ENCODE data around the gene SERPINA9.

The SERPINA9 gene

DNA sequence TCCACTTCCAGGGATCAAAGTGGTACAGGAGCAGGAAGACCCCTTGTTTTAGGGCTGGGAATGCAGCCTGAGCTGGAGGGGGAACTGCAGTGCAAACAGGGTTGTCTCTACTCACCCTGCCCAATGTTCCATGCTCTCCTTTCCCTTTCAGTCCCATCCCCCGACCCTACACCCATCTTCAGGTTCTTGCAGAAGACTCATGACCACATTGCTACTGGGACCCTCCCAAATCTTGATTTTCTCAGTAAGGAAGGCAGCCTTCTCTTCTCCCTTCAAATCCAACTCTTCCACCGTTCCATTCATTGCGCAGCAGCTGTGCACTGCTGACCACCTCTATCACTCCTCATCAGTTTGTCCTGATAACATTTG is 25.3 kb downstream of the SERPINA9 start:
- in situ Hi-C loops (cut with MboI; ENCODE audit: low pct_unique_long_range_greater_than_20kb, low sequenced_read_pairs, unreplicated experiment) = no loop called here
- TF ChIP-seq, protein P1, sequence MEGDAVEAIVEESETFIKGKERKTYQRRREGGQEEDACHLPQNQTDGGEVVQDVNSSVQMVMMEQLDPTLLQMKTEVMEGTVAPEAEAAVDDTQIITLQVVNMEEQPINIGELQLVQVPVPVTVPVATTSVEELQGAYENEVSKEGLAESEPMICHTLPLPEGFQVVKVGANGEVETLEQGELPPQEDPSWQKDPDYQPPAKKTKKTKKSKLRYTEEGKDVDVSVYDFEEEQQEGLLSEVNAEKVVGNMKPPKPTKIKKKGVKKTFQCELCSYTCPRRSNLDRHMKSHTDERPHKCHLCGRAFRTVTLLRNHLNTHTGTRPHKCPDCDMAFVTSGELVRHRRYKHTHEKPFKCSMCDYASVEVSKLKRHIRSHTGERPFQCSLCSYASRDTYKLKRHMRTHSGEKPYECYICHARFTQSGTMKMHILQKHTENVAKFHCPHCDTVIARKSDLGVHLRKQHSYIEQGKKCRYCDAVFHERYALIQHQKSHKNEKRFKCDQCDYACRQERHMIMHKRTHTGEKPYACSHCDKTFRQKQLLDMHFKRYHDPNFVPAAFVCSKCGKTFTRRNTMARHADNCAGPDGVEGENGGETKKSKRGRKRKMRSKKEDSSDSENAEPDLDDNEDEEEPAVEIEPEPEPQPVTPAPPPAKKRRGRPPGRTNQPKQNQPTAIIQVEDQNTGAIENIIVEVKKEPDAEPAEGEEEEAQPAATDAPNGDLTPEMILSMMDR (IDR thresholded peaks at IDR 0.05; ENCODE audit: extremely low read depth, insufficient read depth, missing control alignments) = no peak
- DNase-seq (ENCODE audit: low spot score) = no peak

DNA sequence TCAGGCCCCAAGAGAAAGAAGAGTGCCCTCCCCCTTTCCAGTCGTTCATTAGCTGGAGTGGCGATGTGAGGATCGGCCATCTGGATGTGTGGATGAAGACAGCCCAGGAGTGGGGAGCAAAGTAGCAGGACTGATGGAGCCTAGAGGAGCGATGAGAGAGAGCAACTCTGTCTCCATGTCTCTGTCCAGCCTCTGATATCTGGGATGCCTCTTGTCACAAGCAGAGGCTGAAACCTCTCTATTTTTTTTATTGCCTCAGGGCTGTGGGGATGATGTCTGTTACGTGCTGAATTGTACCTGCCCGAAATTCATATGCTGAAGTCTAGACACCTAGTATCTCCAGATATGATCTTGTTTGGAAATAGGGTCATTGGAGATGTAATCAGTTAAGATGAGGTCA is 26.1 kb downstream of the SERPINA9 start:
- TF ChIP-seq, protein P1 (IDR thresholded peaks at IDR 0.05; ENCODE audit: extremely low read depth, insufficient read depth, missing control alignments) = no peak
- no peak for DNase-seq (ENCODE audit: low spot score)
- in situ Hi-C loops (cut with MboI; ENCODE audit: low pct_unique_long_range_greater_than_20kb, low sequenced_read_pairs, unreplicated experiment) = no loop called here

DNA sequence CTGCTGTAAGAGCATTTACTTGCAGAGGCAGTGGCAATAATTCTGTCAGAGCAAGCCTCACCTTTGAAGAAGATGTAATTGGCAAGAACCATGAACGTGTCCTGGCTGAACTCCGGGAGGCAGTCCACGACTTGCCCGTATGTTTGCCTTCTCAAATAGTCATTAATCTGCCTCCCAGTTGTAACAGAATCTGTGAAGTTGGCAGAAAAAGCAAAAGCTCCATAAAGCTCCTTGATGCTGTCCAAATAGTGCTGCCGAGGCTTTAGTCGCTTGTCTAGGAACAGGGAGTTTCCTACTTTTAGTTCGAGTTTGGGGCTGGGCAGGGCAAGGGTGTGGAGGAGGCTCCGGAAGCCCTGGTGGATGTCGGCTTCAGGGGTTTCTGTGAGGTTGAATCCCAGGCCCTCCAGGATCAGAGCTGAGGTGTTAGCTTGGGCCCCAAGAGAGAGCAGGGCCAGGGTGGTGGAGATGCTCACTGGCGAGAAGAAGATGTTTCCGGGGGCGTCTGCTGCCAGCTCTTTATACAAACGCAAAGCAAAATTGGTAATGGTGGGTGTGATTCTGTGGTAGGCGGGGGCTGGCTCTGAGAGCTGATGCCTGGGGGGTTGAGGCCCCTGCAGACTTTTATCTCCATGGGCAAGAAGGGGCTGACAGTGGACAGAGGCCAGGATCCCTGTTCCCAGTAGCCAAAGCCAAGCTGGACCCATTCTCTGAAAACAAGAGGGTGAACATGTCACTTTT is 27.8 kb downstream of the SERPINA9 start:
- in situ Hi-C loops (cut with MboI; ENCODE audit: low pct_unique_long_range_greater_than_20kb, low sequenced_read_pairs, unreplicated experiment) = no loop called here
- TF ChIP-seq, protein P1 (IDR thresholded peaks at IDR 0.05; ENCODE audit: extremely low read depth, insufficient read depth, missing control alignments) = no peak
- DNase-seq (ENCODE audit: low spot score) = no peak

DNA sequence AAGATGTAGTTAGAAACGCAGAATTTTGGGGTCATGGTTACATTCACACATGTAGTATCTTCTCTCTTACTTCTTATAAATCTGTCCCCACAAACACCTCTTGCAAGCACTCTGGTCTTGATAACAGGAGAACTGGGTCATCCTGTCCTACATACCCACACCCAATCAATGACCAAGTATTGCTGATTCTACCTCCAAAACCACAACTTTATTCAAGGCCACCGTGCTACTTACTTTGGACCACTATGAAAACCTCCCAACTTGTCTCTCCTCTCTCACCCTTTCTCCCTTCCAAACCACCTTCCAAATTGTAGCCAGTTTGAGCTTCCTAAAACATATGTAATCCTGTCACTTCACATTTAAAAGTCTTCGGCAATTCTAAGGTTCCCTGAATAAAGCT is 28.8 kb downstream of the SERPINA9 start:
- TF ChIP-seq, protein P1 (IDR thresholded peaks at IDR 0.05; ENCODE audit: extremely low read depth, insufficient read depth, missing control alignments) = no peak
- DNase-seq (ENCODE audit: low spot score) = no peak
- in situ Hi-C loops (cut with MboI; ENCODE audit: low pct_unique_long_range_greater_than_20kb, low sequenced_read_pairs, unreplicated experiment) = no loop called here

DNA sequence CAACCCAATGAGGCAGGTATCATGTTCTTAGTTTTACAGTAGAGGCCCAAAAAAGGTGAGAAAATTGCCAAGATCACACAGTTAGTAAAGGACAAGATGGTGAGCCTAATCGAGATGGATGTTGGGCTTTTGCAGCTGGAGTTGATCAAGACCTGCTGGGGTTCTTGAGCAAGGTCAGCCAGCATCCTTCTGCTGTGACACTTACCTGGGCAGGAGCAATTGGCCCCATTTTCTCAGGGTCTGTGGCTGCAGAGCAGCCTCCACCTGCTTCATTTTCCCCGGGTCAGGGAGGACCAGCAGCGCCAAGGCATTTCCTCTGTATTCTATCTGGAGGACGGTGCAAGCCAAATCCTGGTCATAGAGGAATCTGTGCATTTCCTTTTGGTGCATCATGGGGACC is 29.9 kb downstream of the SERPINA9 start:
- no peak for DNase-seq (ENCODE audit: low spot score)
- in situ Hi-C loops (cut with MboI; ENCODE audit: low pct_unique_long_range_greater_than_20kb, low sequenced_read_pairs, unreplicated experiment) = no loop called here
- TF ChIP-seq, protein P1 (IDR thresholded peaks at IDR 0.05; ENCODE audit: extremely low read depth, insufficient read depth, missing control alignments) = no peak

DNA sequence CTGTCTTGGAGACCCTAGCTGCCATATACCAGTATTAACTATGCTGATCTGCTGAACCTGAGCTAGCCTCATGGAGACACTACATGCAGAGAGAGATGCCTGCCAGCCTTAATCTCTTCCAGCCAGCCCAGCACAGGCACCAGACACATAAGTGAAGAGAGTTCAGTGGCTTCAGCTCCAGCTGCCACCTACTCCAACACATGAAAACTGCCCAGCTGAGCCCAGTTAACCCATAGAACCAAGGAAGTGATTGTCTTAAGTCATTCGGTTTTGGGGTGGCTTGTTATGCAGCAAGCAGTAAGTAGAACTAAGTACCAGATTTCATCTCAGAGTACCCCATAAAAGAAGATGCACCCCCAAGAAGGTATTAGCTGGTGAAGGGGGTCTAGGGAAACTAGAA is 31.0 kb downstream of the SERPINA9 start:
- in situ Hi-C loops (cut with MboI; ENCODE audit: low pct_unique_long_range_greater_than_20kb, low sequenced_read_pairs, unreplicated experiment) = no loop called here
- DNase-seq (ENCODE audit: low spot score) = no peak
- TF ChIP-seq, protein P1 (IDR thresholded peaks at IDR 0.05; ENCODE audit: extremely low read depth, insufficient read depth, missing control alignments) = no peak
